Nephron (organoid): Measurements from ENCODE around the gene MEGF6.
A peak's percentile ranks its signal among the peaks of the same experiment; 100 is the strongest.

Source experiments
- H3K27ac Mint-ChIP-seq, 3 experiments: 2 replicates each; pipeline ENCODE4 v1.8.0; 2020; ENCODE audit warnings: mixed read lengths in 3 of 3, mild to moderate bottlenecking in 2 of 3, moderate library complexity in 1 of 3
- H3K27me3 Mint-ChIP-seq: 2 replicates; pipeline ENCODE4 v1.8.0; 2021; ENCODE audit warnings: low read depth, mild to moderate bottlenecking, moderate library complexity, mixed read lengths
- H3K36me3 Mint-ChIP-seq: 2 replicates; pipeline ENCODE4 v1.8.0; 2020; ENCODE audit warnings: low read depth, mixed read lengths
- H3K4me1 Mint-ChIP-seq: 2 replicates; pipeline ENCODE4 v1.8.0; 2020; ENCODE audit warnings: mixed read lengths
- H3K4me3 Mint-ChIP-seq, 3 experiments: 2 replicates each; pipeline ENCODE4 v1.8.0; 2020; ENCODE audit warnings: mild to moderate bottlenecking in 3 of 3, mixed read lengths in 3 of 3, moderate library complexity in 2 of 3
- H3K9me3 Mint-ChIP-seq: 2 replicates; pipeline ENCODE4 v1.8.0; 2020; ENCODE audit warnings: mixed read lengths
- CTCF ChIP-seq, 3 experiments: fragments of 200-600 bp; sonication (generic); IDR thresholded peaks; one replicate each; pipeline ENCODE4 v1.5.0; 2021; ENCODE audit warnings: antibody characterized with exemption in 3 of 3; ENCODE audit not compliant: unreplicated experiment in 3 of 3

Gene MEGF6

GRCh38 chr1:3460672-3461131, 150.6 kb downstream of the MEGF6 start:
- Mint-ChIP-seq H3K9me3 (no peaks in the 10 kb centered on the region), H3K36me3 (no peaks in the 10 kb centered on the region), H3K27ac (peak overlapping the region; percentile 91 to 99 (median 93)), H3K4me3 (peak overlapping the region in 2 of 3 experiments; percentile 23 to 29), H3K27me3 (peaks cover 14% of the 10 kb centered on the region), H3K4me1 (peaks cover 40% of the 10 kb centered on the region)
- no peak for TF ChIP-seq CTCF (IDR thresholded peaks at IDR 0.05; ENCODE audit: unreplicated experiment in 3 of 3)

- Mint-ChIP-seq H3K36me3 (no peaks in the 10 kb centered on the region), H3K27me3 (peaks cover 14% of the 10 kb centered on the region), H3K27ac (peak overlapping the region; percentile 91 to 99 (median 93)), H3K4me3 (peak overlapping the region in 2 of 3 experiments; percentile 23 to 29), H3K9me3 (no peaks in the 10 kb centered on the region), H3K4me1 (peaks cover 39% of the 10 kb centered on the region)
- TF ChIP-seq CTCF (IDR thresholded peaks at IDR 0.05; ENCODE audit: unreplicated experiment in 3 of 3), result no peak
Observed at GRCh38 chr1:3459940-3460671, 151.2 kb downstream of the MEGF6 start.

GRCh38 chr1:3459051-3459908, 152.0 kb downstream of the MEGF6 start:
- no peak for TF ChIP-seq CTCF (IDR thresholded peaks at IDR 0.05; ENCODE audit: unreplicated experiment in 3 of 3)
- peaks cover 11% of the 10 kb centered on the region for H3K27me3 Mint-ChIP-seq
- H3K36me3 Mint-ChIP-seq, result no peaks in the 10 kb centered on the region
- H3K27ac Mint-ChIP-seq, result peak overlapping the region; percentile 93 to 99 (median 94)
- H3K4me1 Mint-ChIP-seq, result peaks cover 39% of the 10 kb centered on the region
- peak overlapping the region in 2 of 3 experiments; percentile 33 to 53 for H3K4me3 Mint-ChIP-seq
- H3K9me3 Mint-ChIP-seq, result no peaks in the 10 kb centered on the region

- H3K27me3 Mint-ChIP-seq, result peaks cover 11% of the 10 kb centered on the region
- no peaks in the 10 kb centered on the region for H3K36me3 Mint-ChIP-seq
- H3K27ac Mint-ChIP-seq, result peak overlapping the region; percentile 93 to 99 (median 94)
- peak overlapping the region in 2 of 3 experiments; percentile 1 to 2 for H3K4me3 Mint-ChIP-seq
- peaks cover 39% of the 10 kb centered on the region for H3K4me1 Mint-ChIP-seq
- no peak for TF ChIP-seq CTCF (IDR thresholded peaks at IDR 0.05; ENCODE audit: unreplicated experiment in 3 of 3)
- no peaks in the 10 kb centered on the region for H3K9me3 Mint-ChIP-seq
Observed at GRCh38 chr1:3457910-3458883, 153.1 kb downstream of the MEGF6 start.
